C4-2B (cell line): ENCODE measurements around the gene MEIS2.
"Not testable (repeated sequence)": the region's sequence is repeated elsewhere in the genome, so short reads cannot be mapped to it uniquely, and the experiment has no call there.

Experiments used
- H3K27ac ChIP-seq: fragments of 450-650 bp; 2 replicates; pipeline ENCODE4 v1.5.1; 2017
- ZFX ChIP-seq: fragments of 450-650 bp; IDR thresholded peaks from 2 replicates; pipeline ENCODE4 v1.6.1; 2017
- TF ChIP-seq, protein P1 (sequence below): fragments of 450-650 bp; conservative IDR thresholded peaks from 2 replicates; pipeline ENCODE4 v1.5.1; 2017; ENCODE audit warnings: mild to moderate bottlenecking

Gene MEIS2

DNA sequence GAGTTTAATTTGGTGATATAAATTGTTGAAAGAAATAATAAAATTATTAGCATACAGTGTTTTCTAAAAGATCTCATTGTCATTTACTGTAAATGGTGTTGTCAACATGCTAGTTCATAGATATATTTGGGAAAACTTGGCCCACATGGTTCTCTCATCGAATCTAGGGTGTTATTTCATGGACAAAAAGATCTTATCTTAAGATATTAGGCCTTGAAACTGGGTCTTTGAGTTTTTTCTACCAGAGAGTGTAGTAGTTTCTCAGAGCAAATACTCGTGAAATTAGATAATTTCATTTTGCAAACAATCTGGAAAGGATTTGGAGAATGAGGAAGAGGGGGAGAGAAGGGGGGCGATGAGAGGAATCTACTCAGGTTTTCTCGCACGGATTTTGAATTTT lies 107.9 kb downstream of the MEIS2 start:
- TF ChIP-seq, protein P1, sequence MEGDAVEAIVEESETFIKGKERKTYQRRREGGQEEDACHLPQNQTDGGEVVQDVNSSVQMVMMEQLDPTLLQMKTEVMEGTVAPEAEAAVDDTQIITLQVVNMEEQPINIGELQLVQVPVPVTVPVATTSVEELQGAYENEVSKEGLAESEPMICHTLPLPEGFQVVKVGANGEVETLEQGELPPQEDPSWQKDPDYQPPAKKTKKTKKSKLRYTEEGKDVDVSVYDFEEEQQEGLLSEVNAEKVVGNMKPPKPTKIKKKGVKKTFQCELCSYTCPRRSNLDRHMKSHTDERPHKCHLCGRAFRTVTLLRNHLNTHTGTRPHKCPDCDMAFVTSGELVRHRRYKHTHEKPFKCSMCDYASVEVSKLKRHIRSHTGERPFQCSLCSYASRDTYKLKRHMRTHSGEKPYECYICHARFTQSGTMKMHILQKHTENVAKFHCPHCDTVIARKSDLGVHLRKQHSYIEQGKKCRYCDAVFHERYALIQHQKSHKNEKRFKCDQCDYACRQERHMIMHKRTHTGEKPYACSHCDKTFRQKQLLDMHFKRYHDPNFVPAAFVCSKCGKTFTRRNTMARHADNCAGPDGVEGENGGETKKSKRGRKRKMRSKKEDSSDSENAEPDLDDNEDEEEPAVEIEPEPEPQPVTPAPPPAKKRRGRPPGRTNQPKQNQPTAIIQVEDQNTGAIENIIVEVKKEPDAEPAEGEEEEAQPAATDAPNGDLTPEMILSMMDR = no peak
- TF ChIP-seq ZFX = no peak
- no peak overlapping the region for H3K27ac ChIP-seq

DNA sequence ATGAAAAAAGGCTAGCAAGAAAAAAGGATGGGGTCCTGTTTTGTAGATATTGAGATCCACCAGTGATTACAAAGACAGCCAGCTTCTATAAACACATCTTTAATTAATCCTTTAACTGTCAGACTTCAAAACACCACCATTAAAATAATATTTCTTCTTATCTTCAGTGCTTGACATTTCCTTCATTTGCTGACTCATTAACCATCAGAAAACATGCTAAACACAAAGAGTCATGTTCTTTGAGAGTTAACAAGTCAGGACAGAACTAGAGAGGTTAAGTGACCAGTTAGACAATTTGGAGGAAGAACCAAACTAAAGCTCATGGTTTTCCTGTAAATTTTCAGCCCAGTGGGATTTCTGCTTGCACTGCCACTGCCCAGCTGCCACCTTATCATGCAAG lies 111.4 kb downstream of the MEIS2 start:
- TF ChIP-seq ZFX = no peak
- TF ChIP-seq, protein P1 = no peak
- no peak overlapping the region for H3K27ac ChIP-seq

DNA sequence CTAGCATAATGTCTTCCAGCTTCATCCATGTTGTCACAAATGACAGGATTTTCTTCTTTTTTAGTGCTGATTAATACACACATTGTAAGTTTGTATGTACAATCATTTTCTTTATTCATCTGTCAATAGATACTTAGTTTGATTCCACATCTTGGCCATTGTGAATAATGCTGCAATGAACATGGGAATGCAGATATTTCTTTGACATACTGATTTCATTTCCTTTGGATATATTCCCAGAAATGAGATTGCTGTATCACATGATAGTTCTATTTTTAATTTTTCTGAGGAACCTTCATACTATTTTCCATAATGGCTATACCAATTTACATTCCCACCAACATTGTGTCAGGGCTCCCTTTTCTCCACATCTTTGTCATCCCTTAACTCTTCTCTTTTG lies 117.9 kb downstream of the MEIS2 start:
- H3K27ac ChIP-seq = no peak overlapping the region
- TF ChIP-seq, protein P1 = no peak
- TF ChIP-seq ZFX = no peak

DNA sequence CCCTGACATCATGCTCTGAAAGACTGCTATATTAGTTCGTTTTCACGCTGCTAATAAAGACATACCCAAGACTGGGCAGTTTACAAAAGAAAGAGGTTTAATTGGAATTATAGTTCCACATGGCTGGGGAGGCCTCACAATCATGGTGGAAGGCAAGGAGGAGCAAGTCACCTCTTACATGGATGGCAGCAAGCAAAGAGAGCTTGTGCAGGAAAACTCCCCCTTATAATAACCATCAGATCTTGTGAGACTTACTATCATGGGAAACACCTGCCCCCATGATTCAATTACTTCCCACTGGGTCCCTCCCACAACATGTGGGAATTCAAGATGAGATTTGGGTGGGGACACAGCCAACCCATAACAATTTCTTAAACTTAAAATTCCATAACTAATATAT lies 120.1 kb downstream of the MEIS2 start:
- H3K27ac ChIP-seq = not testable (repeated sequence)

DNA sequence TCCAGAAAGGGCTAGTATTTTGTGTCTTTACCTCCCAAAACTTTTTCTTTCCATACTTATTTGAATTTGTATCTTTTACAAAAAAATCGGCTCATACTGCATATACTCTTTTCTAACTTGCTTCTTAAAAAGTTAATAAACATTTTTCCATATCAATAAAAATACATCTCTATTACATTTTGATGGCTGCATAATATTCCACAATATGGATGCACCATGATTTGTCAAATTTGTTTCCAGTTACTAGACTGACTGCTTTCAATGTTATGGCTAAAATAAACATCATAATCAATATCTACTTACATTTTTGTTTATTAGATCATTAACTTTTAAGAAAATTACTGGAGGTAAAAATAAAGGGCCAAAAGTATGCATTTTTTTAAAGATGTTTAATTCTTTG lies 121.7 kb downstream of the MEIS2 start:
- TF ChIP-seq, protein P1 = no peak
- no peak for TF ChIP-seq ZFX
- no peak overlapping the region for H3K27ac ChIP-seq

DNA sequence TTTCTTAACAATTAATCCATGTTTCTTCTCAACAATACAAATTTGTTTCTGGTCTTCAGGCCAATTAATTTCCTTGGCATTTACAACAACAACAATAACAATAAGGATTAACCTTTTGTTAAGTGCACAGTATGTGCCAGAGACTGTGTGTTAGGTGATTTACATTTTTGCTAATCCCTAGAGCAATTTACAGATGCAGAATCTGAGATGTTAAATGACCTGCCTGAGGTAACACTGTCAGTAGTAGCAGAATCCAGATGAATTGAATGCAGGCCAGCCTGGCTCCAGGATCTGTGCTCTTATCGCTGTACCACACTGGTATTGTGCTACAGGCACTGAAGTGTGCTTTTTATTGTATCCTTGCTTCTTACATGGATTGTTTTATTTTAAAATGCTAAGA lies 122.2 kb downstream of the MEIS2 start:
- no peak overlapping the region for H3K27ac ChIP-seq
- TF ChIP-seq ZFX = no peak
- TF ChIP-seq, protein P1 = no peak

DNA sequence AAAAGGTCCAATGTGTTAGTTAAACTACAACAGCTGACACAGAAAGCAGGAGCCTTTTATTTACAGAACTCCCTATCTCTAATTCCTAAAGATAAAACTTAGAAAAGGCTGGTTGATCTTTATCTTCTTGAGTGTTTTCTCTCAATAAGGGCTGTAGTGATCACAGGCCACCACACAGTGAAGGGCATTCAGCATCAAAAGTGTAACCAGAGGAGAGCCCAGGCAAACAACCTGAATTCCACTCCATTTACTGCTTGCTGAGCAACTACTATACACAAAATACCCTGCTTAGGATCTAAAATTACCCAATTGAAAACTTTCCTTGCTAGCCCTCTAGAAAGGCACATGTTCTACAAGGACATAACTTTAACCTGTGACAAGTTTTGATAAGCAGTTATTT lies 122.7 kb downstream of the MEIS2 start:
- H3K27ac ChIP-seq = no peak overlapping the region
- TF ChIP-seq, protein P1 = no peak

DNA sequence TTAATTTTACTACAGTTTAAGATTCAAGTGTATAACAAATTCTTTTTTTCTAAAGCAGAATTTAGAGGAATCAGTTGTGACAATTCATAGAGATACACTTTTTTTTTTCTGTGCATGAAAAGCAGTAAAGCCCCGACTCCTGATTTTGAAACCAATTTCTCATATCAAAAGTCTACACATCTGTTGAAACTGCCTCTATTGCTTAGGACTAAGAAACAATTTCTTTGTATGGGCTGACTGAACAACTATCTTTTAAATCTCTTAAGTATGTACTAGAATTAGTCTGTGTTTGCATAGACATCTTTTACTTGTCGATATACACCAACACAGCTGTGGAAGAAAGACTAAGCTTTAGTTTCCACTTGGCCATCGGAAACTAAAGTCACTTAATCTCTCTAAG lies 127.6 kb downstream of the MEIS2 start:
- TF ChIP-seq, protein P1 = no peak
- no peak for TF ChIP-seq ZFX
- H3K27ac ChIP-seq = no peak overlapping the region
